GM12878 (cell line): ENCODE results near the gene CXADR. TPM values are rescaled to one million over a fixed set of nuclear protein-coding genes. Genes with fewer than 3 reads are reported as not detected.

Experiments used
- ATAC-seq: fragments of 200-7000 bp; cut with Tn5 transposase; 3 replicates; pipeline ENCODE4 v1.9.1; 2020; ENCODE audit warnings: mild to moderate bottlenecking, moderate library complexity
- BruUV-seq: library from RNA; stranded (reverse); fragments of 400-500 nt; replicated peaks from 2 replicates; lab custom pipeline; 2021; lab: Mats Ljungman, UMichigan
- CTCF ChIA-PET: fragments of 300-600 bp; sonication (Branson Sonifier 250); formaldehyde crosslinking; extraction: SDS; loops from one replicate; lab custom pipeline; 2021; ENCODE audit warnings: inconsistent platforms; lab: Yijun Ruan, JAX
- POLR2A ChIA-PET: fragments of 350-600 bp; formaldehyde crosslinking; extraction: SDS; loops from one replicate; lab custom pipeline; 2021; ENCODE audit warnings: inconsistent platforms; lab: Charles Lee
- RAD21 ChIA-PET: fragments of 300-600 bp; sonication (Branson Sonifier 250); formaldehyde crosslinking; loops from one replicate; lab custom pipeline; 2023; ENCODE audit warnings: antibody characterized with exemption; ENCODE audit not compliant: unreplicated experiment; lab: Charles Lee
- SMC1A ChIA-PET: fragments of 300-600 bp; sonication (Branson Sonifier 250); formaldehyde crosslinking; loops from one replicate; lab custom pipeline; 2023; ENCODE audit not compliant: unreplicated experiment, uncharacterized antibody; lab: Charles Lee
- DNase-seq: peaks from one replicate; pipeline ENCODE4 v3.0.0-alpha.2; 2011; ENCODE audit warnings: low read depth, low spot score
- FAIRE-seq: peaks from 3 replicates; lab custom pipeline; 2011; peaks lifted over from hg19 to GRCh38; lab: Jason Lieb, UNC
- H2AFZ ChIP-seq: 2 replicates; pipeline ENCODE4 v1.6.0; 2011; ENCODE audit warnings: low read depth, low read length, control low read depth; ENCODE audit not compliant: control insufficient read depth
- H3K27ac ChIP-seq: 2 replicates; pipeline ENCODE4 v1.5.1; 2011; ENCODE audit warnings: control low read depth; ENCODE audit not compliant: control insufficient read depth, insufficient read depth
- H3K27me3 ChIP-seq, 2 experiments: replicated peaks in 1 of 2; 2 replicates each; pipeline versions ENCODE4 v1.6.0 to v1.6.1; 2011; ENCODE audit warnings: low read length in 1 of 2; ENCODE audit not compliant: control insufficient read depth in 2 of 2, insufficient read depth in 2 of 2
- H3K36me3 ChIP-seq, 2 experiments: 2 replicates each; pipeline ENCODE4 v1.5.1; 2011; ENCODE audit warnings: low read length in 1 of 2; ENCODE audit not compliant: control insufficient read depth in 2 of 2, insufficient read depth in 2 of 2
- H3K4me1 ChIP-seq: 2 replicates; pipeline ENCODE4 v1.6.1; 2011; ENCODE audit warnings: mild to moderate bottlenecking, low read length, moderate library complexity, mixed read lengths; ENCODE audit not compliant: control insufficient read depth, insufficient read depth
- H3K4me2 ChIP-seq: 2 replicates; pipeline ENCODE4 v1.6.0; 2011; ENCODE audit warnings: control low read depth; ENCODE audit not compliant: control insufficient read depth, insufficient read depth
- H3K4me3 ChIP-seq: fragments of 200-600 bp; sonication (generic); 2 replicates; pipeline ENCODE4 v1.5.1; 2016
- H3K79me2 ChIP-seq: 2 replicates; pipeline ENCODE4 v1.6.0; 2011; ENCODE audit warnings: low read length; ENCODE audit not compliant: control insufficient read depth, insufficient read depth
- H3K9ac ChIP-seq: 2 replicates; pipeline ENCODE4 v1.8.0; 2011; ENCODE audit warnings: low read length, control low read depth, mixed read lengths; ENCODE audit not compliant: control insufficient read depth, insufficient read depth
- H3K9me3 ChIP-seq: replicated peaks from 3 replicates; pipeline ENCODE4 v1.5.1; 2011; ENCODE audit warnings: mild to moderate bottlenecking, low read length; ENCODE audit not compliant: control insufficient read depth, insufficient read depth
- H4K20me1 ChIP-seq: 2 replicates; pipeline ENCODE4 v1.6.0; 2011; ENCODE audit not compliant: control insufficient read depth, insufficient read depth
- CTCF ChIP-seq, 3 experiments: IDR thresholded peaks in 2 of 3; conservative IDR thresholded peaks in 1 of 3; 2 replicates each; pipeline ENCODE4 v1.5.1; 2011; ENCODE audit warnings: low read depth in 3 of 3, low read length in 3 of 3, mild to moderate bottlenecking in 3 of 3, control low read depth in 2 of 3, moderate library complexity in 2 of 3, inconsistent platforms in 1 of 3, mixed read lengths in 1 of 3; ENCODE audit not compliant: control insufficient read depth in 2 of 3, insufficient read depth in 1 of 3; ENCODE audit errors: extremely low read depth in 1 of 3
- RAD21 ChIP-seq: IDR thresholded peaks from 2 replicates; pipeline ENCODE4 v1.6.1; 2011; ENCODE audit warnings: mild to moderate bottlenecking, low read depth, low read length, moderate library complexity; ENCODE audit not compliant: insufficient read depth
- SMC3 ChIP-seq: IDR thresholded peaks from 2 replicates; pipeline ENCODE4 v1.6.1; 2011; ENCODE audit warnings: low read length, improper control_type of control experiment, borderline replicate concordance
- SPI1 ChIP-seq: IDR thresholded peaks from 2 replicates; pipeline ENCODE4 v1.6.1; 2011; ENCODE audit warnings: low read depth, mild to moderate bottlenecking, low read length, moderate library complexity, borderline replicate concordance; ENCODE audit not compliant: insufficient read depth
- TCF12 ChIP-seq: IDR thresholded peaks from 2 replicates; pipeline ENCODE4 v1.6.1; 2011; ENCODE audit warnings: low read depth, mild to moderate bottlenecking, low read length
- WGBS: methylation state at CpG from one replicate; pipeline ENCODE4 v1.1.6; 2016; ENCODE audit warnings: low lambda C conversion rate; ENCODE audit not compliant: insufficient replicate concordance, insufficient coverage; ENCODE audit errors: missing lambda C conversion rate; 5-methylcytosine and 5-hydroxymethylcytosine counted together
- in situ Hi-C: fragments of 300-500 bp; cut with MboI; formaldehyde crosslinking; loops from 9 replicates; pipeline ENCODE4 v1.14.3; 2018; ENCODE audit warnings: mixed read lengths
- intact Hi-C: fragments of 100-400 bp; cut with micrococcal nuclease; formaldehyde crosslinking; loops from one replicate; pipeline ENCODE4 v1.14.2; 2022; ENCODE audit not compliant: unreplicated experiment
- polyA plus RNA-seq, 11 experiments: library from polyadenylated mRNA; depleted of rRNA in 4 of 11; unstranded in 6 of 11; stranded (reverse) in 5 of 11; fragments of >200 nt; fragmentation: Nextera tagmentation in 4 of 11; fragmentation: Illumina TruSeq in 1 of 11; extraction: Ambion mirVana in 4 of 11; extraction: Trizol in 1 of 11; gene quantifications; 1 replicate in 1 of 11; 2 replicates in 10 of 11; pipeline versions ENCODE4 v1.2.1 to v1.2.3, GENCODE V29; 2011 to 2016; ENCODE audit warnings: inconsistent platforms in 2 of 11, missing spikeins in 2 of 11, low read depth in 1 of 11
- total RNA-seq, 4 experiments: library from RNA; depleted of rRNA in 3 of 4; stranded (reverse); fragments of >200 nt in 3 of 4; fragmentation: Illumina TruSeq in 1 of 4; extraction: Trizol in 1 of 4; gene quantifications; 2 replicates each; pipeline versions ENCODE4 v1.2.1 to v1.2.3, GENCODE V29; 2013 to 2021

Gene CXADR
- total and polyA plus RNA-seq, 10 of the 15 experiments (the other 5 are each of a cell fraction or from before 2014, with no cell fraction given): 0.01 to 0.64 (median 0.13) TPM

GRCh38 chr21:17585875-17586450 lies 73.1 kb downstream of the CXADR start:
- H3K4me2 ChIP-seq: no peak overlapping the region
- intact Hi-C loops: loop anchor here (1.0 kb wide), 1 partner anchor 199 kb away; no protein-coding TSS in a partner anchor

More at GRCh38 chr21:17585875-17586450, 73.1 kb downstream of the CXADR start:
- no TSS peak for BruUV-seq
- no peaks in the 10 kb centered on the region for H3K36me3 ChIP-seq
- ATAC-seq: peak; percentile 55; the same call in 2 of the 3 replicates
- no peaks in the 10 kb centered on the region for H3K4me1 ChIP-seq
- ChIA-PET RAD21 (interaction anchor here (0.6 to 1.5 kb wide), 5 partner anchors 11 to 338 kb away, joined by 3 to 30 read pairs (median 4); no protein-coding TSS in a partner anchor), CTCF (interaction anchor here (0.7 to 6.6 kb wide), 19 partner anchors 10 to 345 kb away, joined by 3 to 107 read pairs (median 4); no protein-coding TSS in a partner anchor), POLR2A (no interaction called here), SMC1A (interaction anchor here (0.6 to 2.1 kb wide), 9 partner anchors 10 to 199 kb away, joined by 3 to 29 read pairs (median 4); no protein-coding TSS in a partner anchor)
- H3K9ac ChIP-seq: no peak overlapping the region
- H3K27ac ChIP-seq: no peak overlapping the region
- no peaks in the 10 kb centered on the region for H4K20me1 ChIP-seq
- no peaks in the 10 kb centered on the region for H3K27me3 ChIP-seq
- peak; percentile 27 for FAIRE-seq
- no peak overlapping the region for H2AFZ ChIP-seq
- 3% methylated on average over 3 of the region's 3 CpGs for WGBS
- peak; percentile 71; the same call in 1 of the 2 replicates for TF ChIP-seq SMC3
- peak; percentile 66 for TF ChIP-seq RAD21
- peak; percentile 35 to 51 (median 36); a peak in 4 of 6 replicates for TF ChIP-seq CTCF (IDR thresholded peaks at IDR 0.05 in 2 of 3, conservative IDR thresholded peaks at IDR 0.05 in 1 of 3; ENCODE audit: control insufficient read depth in 2 of 3, extremely low read depth in 1 of 3, insufficient read depth in 1 of 3, low read depth in 3 of 3, low read length in 3 of 3)
- TF ChIP-seq SPI1: no peak
- no peak for TF ChIP-seq TCF12
- H3K9me3 ChIP-seq: no peaks in the 10 kb centered on the region
- H3K4me3 ChIP-seq: no peak overlapping the region
- no peaks in the 10 kb centered on the region for H3K79me2 ChIP-seq
- in situ Hi-C loops: no loop called here
- DNase-seq: no peak
